Calu3 (cell line): ENCODE measurements around the gene DOCK3. TPM values are rescaled to one million over a fixed set of nuclear protein-coding genes. Genes with fewer than 3 reads are reported as not detected.

Source experiments
- BruUV-seq: library from RNA; stranded (reverse); fragments of 400-500 nt; replicated peaks from 2 replicates; lab custom pipeline; 2021; lab: Mats Ljungman, UMichigan
- CTCF ChIA-PET: fragments of 300-600 bp; sonication (Branson Sonifier 250); formaldehyde crosslinking; loops from one replicate; lab custom pipeline; 2022; ENCODE audit warnings: antibody characterized with exemption; lab: Charles Lee
- DNase-seq: peaks from one replicate; pipeline ENCODE4 v3.0.0; 2022
- H3K27ac Mint-ChIP-seq: one replicate; pipeline ENCODE4 v1.8.0; 2022; ENCODE audit warnings: mixed read lengths; ENCODE audit not compliant: unreplicated experiment
- H3K27me3 Mint-ChIP-seq: one replicate; pipeline ENCODE4 v1.8.0; 2022; ENCODE audit warnings: mixed read lengths; ENCODE audit not compliant: unreplicated experiment
- H3K36me3 Mint-ChIP-seq: one replicate; pipeline ENCODE4 v1.8.0; 2022; ENCODE audit warnings: mild to moderate bottlenecking, moderate library complexity, mixed read lengths; ENCODE audit not compliant: insufficient read depth, unreplicated experiment
- H3K4me1 Mint-ChIP-seq: one replicate; pipeline ENCODE4 v1.8.0; 2022; ENCODE audit warnings: mild to moderate bottlenecking, low read depth, mixed read lengths; ENCODE audit not compliant: unreplicated experiment
- H3K4me3 Mint-ChIP-seq: one replicate; pipeline ENCODE4 v1.8.0; 2022; ENCODE audit warnings: mild to moderate bottlenecking, low read depth, moderate library complexity, mixed read lengths; ENCODE audit not compliant: unreplicated experiment
- H3K9me3 Mint-ChIP-seq: one replicate; pipeline ENCODE4 v1.8.0; 2022; ENCODE audit warnings: low read depth, mixed read lengths; ENCODE audit not compliant: unreplicated experiment
- CTCF ChIP-seq: fragments of 200-600 bp; IDR thresholded peaks from one replicate; pipeline ENCODE4 v1.8.0; 2022; ENCODE audit warnings: antibody characterized with exemption; ENCODE audit not compliant: unreplicated experiment
- intact Hi-C: fragments of 100-400 bp; cut with micrococcal nuclease; formaldehyde crosslinking; loops from one replicate; pipeline ENCODE4 v1.10.0; 2022; ENCODE audit not compliant: unreplicated experiment
- total RNA-seq: library from RNA; stranded (reverse); gene quantifications from 2 replicates; pipeline ENCODE4 v1.2.3, GENCODE V29; 2022

DOCK3 gene
- total RNA-seq, 1 experiment from 2014 or later = 0.19 TPM

DNA sequence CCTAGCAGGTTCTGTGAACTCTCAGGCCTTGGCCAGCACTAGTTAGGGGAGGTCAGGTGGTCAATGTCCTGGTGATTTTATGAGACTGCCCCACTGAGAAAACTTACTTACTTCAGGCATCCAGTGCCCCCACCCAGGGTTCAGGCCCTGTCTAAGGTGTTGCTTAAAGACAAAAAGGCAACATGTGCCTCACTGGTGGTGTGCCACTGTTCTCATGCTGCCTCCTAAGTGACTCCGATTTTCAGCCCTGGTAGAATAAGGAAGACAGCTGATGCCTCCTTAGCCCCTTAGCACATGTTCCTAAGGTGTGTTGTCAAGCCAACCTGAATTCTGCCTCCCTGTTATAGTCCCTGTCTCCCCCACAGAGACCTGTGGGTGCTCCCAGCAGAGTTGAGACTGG, 721.7 kb downstream of the DOCK3 start:
- H3K27ac Mint-ChIP-seq = no peak overlapping the region
- TF ChIP-seq CTCF = no peak
- no peaks in the 10 kb centered on the region for H3K9me3 Mint-ChIP-seq
- BruUV-seq = no TSS peak
- H3K36me3 Mint-ChIP-seq = peaks cover 57% of the 10 kb centered on the region
- DNase-seq = no peak
- no peaks in the 10 kb centered on the region for H3K27me3 Mint-ChIP-seq
- no peak overlapping the region for H3K4me3 Mint-ChIP-seq
- peaks cover 7% of the 10 kb centered on the region for H3K4me1 Mint-ChIP-seq
- intact Hi-C loops = no loop called here
- CTCF ChIA-PET = no interaction called here

DNA sequence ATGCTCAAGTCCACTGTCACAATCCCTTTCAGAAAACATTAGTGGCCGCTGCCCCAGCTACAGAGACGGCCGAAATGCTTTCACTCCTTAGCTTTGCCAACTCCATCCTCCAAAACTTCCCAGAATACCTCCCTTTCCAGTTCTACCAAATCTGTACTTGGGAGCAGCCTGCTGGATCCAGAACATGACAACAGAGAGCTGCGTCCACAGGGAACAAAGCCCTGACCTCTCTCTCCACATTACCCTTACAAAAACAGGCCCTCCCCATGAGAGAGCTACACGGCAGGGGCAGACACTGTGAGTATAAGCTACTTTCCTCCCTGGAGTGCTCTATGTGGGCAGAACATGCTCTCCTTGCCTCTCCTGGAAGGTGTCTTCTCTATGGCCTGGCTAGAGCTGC, 722.7 kb downstream of the DOCK3 start:
- H3K4me3 Mint-ChIP-seq = no peak overlapping the region
- no peak for DNase-seq
- intact Hi-C loops = no loop called here
- H3K9me3 Mint-ChIP-seq = no peaks in the 10 kb centered on the region
- H3K36me3 Mint-ChIP-seq = peaks cover 51% of the 10 kb centered on the region
- TF ChIP-seq CTCF = no peak
- peaks cover 7% of the 10 kb centered on the region for H3K4me1 Mint-ChIP-seq
- CTCF ChIA-PET = no interaction called here
- H3K27me3 Mint-ChIP-seq = no peaks in the 10 kb centered on the region
- H3K27ac Mint-ChIP-seq = peak overlapping the region; percentile 30
- BruUV-seq = no TSS peak

- H3K4me3 Mint-ChIP-seq = no peak overlapping the region
- CTCF ChIA-PET = no interaction called here
- no peak for DNase-seq
- H3K27me3 Mint-ChIP-seq = no peaks in the 10 kb centered on the region
- peaks cover 37% of the 10 kb centered on the region for H3K36me3 Mint-ChIP-seq
- no peaks in the 10 kb centered on the region for H3K4me1 Mint-ChIP-seq
- TF ChIP-seq CTCF = no peak
- no peaks in the 10 kb centered on the region for H3K9me3 Mint-ChIP-seq
- intact Hi-C loops = no loop called here
- H3K27ac Mint-ChIP-seq = no peak overlapping the region
- no TSS peak for BruUV-seq
These were observed 724.0 kb downstream of the DOCK3 start for GRCh38 chr3:51398595-51399310.

DNA sequence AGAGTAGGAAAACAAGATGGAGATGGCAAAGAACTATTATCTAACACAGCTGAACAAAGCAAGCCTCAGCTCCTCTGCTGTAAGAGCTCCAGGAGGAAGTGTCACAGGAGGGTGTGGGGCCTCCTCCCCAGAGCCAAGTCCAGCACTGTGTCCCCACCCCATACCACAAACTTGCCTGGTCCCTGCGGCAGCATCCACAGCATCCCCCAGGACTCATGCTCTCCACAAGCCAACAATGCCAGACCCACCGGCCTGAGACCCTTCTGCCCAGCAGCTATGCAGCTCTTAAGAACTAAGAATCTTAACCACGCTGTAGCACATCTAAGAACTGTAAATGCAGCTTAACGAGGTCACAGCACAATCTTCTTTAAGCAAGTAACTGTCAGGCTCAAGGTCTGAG, 725.4 kb downstream of the DOCK3 start:
- Mint-ChIP-seq H3K36me3 (peaks cover 23% of the 10 kb centered on the region), H3K27me3 (no peaks in the 10 kb centered on the region)
- intact Hi-C loops = no loop called here

More for the DNA sequence above, 725.4 kb downstream of the DOCK3 start:
- Mint-ChIP-seq H3K4me1 (no peaks in the 10 kb centered on the region), H3K27ac (no peak overlapping the region), H3K4me3 (no peak overlapping the region), H3K9me3 (no peaks in the 10 kb centered on the region)
- no peak for DNase-seq
- TF ChIP-seq CTCF = no peak
- CTCF ChIA-PET = no interaction called here
- BruUV-seq = no TSS peak
